Hematopoietic multipotent progenitor cell treated with erythropoietin and hydrocortisone succinate and interleukin-3 and kit ligand, for 8 days (in vitro differentiated cells): ENCODE results near the gene HDAC11.
"Not testable (repeated sequence)": the region's sequence is repeated elsewhere in the genome, so short reads cannot be mapped to it uniquely, and the experiment has no call there.

Experiments
- DNase-seq: peaks from one replicate; pipeline ENCODE4 v3.0.0-alpha.2; 2015

HDAC11 gene

DNA sequence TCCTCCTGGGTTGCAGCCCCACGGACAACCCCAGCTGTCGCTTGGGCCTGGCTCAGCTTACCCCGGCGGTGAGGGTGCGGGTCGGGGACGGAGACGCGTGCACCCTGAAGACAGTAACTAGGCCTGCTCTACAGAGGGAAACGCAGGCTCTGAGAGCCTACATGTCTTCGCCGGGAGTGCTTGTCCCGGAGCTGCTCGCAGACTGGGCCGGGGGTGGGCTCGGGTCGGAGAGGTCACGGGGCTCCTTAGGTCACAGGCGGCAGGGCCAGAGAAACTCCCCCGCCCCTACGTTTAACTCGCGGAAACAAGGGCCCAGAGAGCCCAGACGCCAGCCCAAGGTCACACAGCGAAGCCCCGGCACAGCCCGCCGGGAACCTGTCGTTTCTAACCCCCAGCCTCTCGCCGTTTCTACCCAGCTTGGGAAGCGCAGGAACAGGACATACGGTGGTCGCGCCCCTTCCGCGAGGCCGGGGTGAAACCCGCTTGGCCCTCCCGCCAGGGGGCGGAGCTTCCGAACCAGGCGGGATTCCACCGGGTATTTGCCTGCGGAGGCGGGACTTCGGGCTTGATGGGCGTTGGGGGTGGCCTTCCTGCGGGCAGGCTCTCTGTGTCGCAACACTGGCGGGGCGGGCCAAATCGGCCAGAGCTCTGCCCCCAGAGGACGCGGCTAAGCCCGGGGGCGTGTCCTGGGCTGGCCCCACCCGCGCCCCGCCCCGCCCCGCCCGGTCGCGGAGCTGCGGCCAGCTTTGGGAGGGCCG is at the start of gene HDAC11:
Gene HDAC11 (plus strand): TSS at position 725 of the 758 bp plus-strand sequence. CDS start 42 bp downstream, outside the sequence.
- DNase-seq: peak; percentile 96

DNA sequence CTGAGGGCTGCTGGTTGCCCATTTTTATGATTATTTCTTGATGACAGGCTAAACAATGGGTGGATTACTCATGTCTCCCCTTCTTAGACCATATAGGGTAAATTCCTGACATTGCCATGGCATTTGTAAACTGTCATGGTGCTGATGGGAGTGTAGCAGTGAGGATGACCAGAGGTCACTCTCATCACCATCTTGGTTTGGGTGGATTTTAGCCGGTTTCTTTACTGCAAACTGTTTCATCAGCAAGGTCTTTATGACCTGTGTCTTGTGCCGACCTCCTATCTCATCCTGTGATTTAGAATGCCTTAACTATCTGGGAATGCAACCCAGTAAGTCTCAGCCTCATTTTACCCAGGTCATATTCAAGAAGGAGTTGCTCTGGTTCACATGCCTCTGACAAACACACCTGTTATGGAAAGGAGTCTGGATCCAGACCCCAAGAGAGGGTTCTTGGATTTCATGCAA is 49.7 kb upstream of the HDAC11 start:
- DNase-seq: not testable (repeated sequence)

DNA sequence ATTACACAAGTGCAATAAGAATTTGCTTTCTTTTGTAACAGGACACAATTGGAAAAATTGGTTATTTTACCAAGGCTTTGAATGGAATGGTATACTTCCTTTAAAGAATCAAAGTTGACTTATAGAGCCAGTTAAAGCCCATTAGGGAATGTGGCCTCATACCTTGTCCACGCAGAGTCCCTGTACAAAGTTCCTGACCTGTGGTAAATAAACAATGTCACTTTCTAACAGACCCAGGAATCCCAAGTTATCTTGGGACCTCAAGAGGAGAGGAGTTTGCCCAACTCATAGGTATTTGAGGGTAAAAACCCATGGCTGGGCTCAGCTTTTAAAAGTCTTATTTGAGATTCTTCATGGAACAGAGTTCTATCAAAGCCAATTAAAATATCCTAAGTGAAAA is 48.0 kb upstream of the HDAC11 start:
- no peak for DNase-seq

- DNase-seq: no peak
Measured at GRCh38 chr3:13433912-13434311, 46.2 kb upstream of the HDAC11 start.

DNA sequence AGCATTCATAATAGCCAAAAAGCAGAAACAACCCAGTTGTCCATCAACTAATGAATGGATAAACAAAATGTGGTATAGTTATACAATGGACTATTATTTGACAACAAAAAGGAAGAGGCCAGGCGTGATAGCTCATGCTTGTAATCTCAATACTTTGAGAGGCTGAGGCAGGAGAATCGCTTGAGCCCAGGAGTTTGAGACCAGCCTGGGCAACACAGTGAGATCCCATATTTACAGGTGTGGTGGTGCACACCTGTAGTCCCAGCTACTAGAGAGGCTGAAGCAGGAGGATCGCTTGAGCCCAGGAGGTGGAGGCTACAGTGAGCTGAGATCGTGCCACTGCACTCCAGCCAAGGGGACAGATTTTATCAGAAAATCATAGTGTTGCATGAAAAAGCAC is 43.9 kb upstream of the HDAC11 start:
- DNase-seq: not testable (repeated sequence)

DNA sequence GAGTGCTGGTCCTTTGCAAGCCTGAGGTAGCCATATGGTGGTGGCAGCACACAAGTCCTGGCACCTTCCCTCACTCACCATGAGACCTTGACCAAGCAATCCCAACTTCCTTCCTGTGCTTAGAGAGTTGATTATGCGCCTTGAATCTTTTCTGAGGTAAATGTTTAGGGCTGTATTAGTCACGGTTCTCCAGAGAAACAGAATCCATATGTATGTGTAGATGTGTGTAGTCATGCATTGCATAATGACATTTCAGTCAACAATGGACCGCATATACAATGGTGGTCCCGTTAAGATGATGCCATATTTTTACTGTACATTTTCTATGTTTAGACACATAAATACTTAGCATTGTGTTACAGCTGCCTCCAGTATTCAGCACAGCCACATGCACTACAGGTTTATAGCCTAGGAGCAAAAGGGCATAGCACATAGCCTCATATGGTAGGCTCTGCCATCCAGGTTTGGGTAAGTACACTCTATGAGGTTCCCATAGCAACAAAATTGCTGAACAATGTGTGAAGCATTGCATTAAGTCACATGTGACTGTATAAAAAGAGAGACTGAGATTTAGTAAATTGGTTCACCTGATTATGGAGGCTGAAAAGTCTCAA is 39.8 kb upstream of the HDAC11 start:
- no peak for DNase-seq

- peak; percentile 82 for DNase-seq
Measured at GRCh38 chr3:13442882-13443281, 37.2 kb upstream of the HDAC11 start.

DNA sequence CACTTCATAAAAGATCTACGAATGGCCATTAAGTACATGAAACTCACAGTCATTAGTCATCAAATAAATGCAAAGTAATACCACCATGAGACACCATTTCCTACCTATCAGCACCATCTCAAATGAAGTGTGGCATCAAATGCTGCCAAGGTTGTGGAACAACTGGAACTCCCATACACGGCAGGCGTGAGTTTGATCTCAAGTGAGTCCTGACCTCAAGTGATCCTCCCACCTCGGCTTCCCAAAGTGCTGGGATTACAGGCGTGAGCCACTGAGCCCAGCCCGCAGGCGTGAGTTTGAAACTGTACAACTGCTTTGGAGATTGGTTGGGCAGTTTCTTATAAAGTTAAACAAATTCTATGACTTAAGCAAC is 28.8 kb upstream of the HDAC11 start:
- peak; percentile 87 for DNase-seq

DNA sequence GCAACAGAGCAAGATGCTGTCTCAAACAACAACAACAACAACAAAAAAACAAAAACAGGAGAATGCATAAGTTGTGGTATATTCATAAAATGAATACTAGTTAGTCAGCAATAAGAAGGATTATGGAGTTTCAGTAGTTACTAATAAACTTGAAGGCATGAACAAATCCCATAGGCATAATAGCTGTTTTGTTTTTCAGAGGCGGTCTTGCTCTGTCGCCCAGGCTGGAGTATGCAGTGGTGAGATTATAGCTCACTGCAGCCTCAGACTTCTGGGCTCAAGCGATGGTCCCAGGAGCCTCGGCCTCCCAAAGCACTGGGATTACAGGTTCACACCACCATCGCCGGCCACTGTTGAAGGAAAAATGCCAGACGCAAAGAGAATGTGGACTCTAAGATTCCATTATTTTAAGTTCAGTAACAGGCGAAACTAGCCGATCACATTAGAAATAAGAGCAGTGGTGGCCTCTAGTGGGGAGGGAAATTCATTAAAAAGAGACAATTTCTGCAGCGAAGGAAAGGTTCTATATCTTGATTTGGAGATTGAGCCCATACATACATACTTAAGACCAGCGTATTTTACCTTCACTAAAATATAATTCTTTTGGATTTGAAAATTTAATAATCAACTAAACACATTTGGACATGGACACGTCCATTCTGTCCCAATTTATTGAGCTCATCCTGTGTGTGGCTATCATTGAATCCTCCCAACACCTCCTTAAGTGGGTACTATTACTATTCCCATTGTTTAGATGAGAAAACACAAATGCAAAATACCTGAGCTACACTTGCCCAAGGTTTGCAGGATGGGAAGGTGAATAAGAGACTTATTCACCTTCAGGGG is 27.4 kb upstream of the HDAC11 start:
- peak; percentile 88 for DNase-seq

GRCh38 chr3:13455644-13456043 is 24.5 kb upstream of the HDAC11 start:
- DNase-seq: peak; percentile 37

DNA sequence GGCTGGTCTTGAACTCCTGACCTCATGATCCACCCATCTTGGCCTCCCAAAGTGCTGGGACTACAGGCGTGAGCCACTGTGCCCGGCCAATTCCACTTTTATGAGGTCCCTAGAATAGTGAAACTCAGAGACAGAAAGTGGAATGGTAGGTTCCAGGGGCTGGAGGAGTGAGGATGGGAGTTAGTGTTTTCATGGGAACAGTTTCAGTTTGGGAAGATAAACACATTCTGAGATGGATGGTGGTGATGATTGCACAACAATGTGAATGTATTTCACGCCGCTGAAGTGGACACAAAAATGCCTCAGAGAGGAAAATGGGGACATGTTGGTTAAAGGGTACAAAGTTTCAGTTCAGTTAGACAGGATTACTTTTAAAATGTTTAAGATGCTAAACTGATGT is 22.5 kb upstream of the HDAC11 start:
- no peak for DNase-seq

DNA sequence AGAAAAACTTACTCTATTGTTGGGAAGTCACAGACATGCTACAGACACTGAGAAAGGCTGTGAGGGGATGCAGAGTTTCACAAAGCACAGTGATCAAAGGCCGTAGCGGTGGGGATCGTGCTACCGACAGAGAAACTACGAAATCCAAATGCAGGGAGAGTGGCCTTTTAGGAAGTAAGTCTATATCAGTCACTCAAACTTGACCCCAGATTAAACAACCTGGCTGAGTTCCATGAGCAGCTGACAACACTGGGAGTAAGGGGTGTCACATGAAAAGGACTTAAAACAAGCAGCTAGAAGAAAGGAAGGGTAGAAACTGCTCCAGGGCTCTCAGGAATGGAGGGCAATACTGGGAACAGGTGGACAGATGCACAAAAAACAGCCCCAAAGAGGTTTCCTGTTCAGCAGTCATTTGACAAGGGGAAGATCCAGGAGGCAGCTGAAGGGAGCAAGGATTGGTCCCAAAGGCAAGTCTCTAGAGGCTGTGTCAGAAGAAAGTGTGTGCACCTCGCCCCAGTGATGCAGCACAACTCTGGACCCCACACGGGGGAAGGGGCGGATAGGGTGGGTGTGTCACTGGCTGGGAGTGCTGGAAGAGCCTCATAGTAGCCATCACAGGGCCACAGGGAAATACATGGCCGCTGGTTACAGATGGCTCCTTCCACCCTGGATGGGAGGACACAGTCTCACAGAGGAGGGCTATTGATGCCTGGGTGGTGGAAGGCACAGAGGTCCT is 20.3 kb upstream of the HDAC11 start:
- no peak for DNase-seq

DNA sequence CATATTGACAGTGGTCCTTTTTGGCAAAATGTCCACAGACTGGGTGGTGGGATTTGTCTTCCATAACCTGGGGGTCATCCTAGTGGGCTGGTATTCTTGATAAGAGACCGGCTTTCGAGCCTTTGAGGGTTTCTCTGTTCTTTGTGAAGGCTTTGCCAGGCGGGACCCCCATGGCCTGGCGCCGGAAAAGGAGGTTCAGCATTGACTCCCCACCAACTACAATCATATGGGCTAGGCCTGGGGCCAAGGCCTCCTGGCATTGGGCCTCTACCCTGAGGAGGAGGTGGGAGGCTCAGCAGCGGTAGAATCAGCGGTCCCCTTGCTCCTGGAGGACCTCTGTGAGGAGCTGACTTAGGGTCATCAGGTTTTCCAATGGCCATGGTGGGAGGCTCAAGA is 19.8 kb upstream of the HDAC11 start:
- no peak for DNase-seq

- peak; percentile 84 for DNase-seq
Measured at GRCh38 chr3:13461169-13462124, 18.7 kb upstream of the HDAC11 start.

- DNase-seq: no peak
Measured at GRCh38 chr3:13462125-13462629, 17.9 kb upstream of the HDAC11 start.

DNA sequence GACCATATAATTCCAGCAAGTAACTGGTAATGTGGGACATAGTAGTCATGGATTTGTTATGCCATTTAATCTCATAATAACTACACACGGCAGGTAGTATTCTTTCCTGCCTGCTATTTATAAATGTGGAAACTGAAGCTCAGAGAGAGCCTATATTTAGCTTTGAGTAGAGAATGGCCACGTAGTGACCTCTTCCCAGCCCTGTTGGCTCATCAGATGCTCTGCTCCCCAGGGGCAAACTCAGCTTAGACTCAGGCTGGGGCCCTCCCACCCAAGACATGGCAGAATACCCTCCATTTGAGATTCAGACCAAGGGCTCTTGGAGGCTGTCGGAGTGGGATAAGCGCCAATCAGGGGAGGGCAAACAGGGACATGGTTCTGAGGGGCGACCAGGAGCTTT is 17.3 kb upstream of the HDAC11 start:
- no peak for DNase-seq

GRCh38 chr3:13463618-13464400 is 16.3 kb upstream of the HDAC11 start:
- DNase-seq: no peak

- DNase-seq: no peak
Measured at GRCh38 chr3:13465236-13465873, 14.8 kb upstream of the HDAC11 start.

- no peak for DNase-seq
Measured at GRCh38 chr3:13466781-13467180, 13.3 kb upstream of the HDAC11 start.
